ENCODE results near the gene KIF21B.

- TF ChIP-seq BACH1 (IDR thresholded peaks at IDR 0.05; ENCODE audit: low read length) (no peak), JUND (IDR thresholded peaks at IDR 0.05; ENCODE audit: low read length) (no peak), TCF12 (IDR thresholded peaks at IDR 0.05; ENCODE audit: low read depth, low read length) (no peak), TAF1 (IDR thresholded peaks at IDR 0.05; ENCODE audit: low read depth, low read length) (no peak), CTCF (IDR thresholded peaks at IDR 0.05; ENCODE audit: control extremely low read depth in 1 of 3, insufficient read depth in 1 of 3, low read depth in 1 of 3, low read length in 3 of 3) (no peak), POLR2A (IDR thresholded peaks at IDR 0.05; ENCODE audit: control extremely low read depth in 1 of 2, low read depth in 2 of 2, low read length in 2 of 2) (no peak), SP2 (IDR thresholded peaks at IDR 0.05; ENCODE audit: low read length) (no peak), SUZ12 (IDR thresholded peaks at IDR 0.05; ENCODE audit: low read length) (no peak), POLR2AphosphoS5 (IDR thresholded peaks at IDR 0.05; ENCODE audit: low read depth, low read length) (no peak), ZNF274 (IDR thresholded peaks at IDR 0.05; ENCODE audit: borderline replicate concordance, extremely low read depth, low read length) (no peak), EZH2 (IDR thresholded peaks at IDR 0.05; ENCODE audit: low read depth, low read length, severe bottlenecking) (no peak)
- TF ChIP-seq, protein P1, sequence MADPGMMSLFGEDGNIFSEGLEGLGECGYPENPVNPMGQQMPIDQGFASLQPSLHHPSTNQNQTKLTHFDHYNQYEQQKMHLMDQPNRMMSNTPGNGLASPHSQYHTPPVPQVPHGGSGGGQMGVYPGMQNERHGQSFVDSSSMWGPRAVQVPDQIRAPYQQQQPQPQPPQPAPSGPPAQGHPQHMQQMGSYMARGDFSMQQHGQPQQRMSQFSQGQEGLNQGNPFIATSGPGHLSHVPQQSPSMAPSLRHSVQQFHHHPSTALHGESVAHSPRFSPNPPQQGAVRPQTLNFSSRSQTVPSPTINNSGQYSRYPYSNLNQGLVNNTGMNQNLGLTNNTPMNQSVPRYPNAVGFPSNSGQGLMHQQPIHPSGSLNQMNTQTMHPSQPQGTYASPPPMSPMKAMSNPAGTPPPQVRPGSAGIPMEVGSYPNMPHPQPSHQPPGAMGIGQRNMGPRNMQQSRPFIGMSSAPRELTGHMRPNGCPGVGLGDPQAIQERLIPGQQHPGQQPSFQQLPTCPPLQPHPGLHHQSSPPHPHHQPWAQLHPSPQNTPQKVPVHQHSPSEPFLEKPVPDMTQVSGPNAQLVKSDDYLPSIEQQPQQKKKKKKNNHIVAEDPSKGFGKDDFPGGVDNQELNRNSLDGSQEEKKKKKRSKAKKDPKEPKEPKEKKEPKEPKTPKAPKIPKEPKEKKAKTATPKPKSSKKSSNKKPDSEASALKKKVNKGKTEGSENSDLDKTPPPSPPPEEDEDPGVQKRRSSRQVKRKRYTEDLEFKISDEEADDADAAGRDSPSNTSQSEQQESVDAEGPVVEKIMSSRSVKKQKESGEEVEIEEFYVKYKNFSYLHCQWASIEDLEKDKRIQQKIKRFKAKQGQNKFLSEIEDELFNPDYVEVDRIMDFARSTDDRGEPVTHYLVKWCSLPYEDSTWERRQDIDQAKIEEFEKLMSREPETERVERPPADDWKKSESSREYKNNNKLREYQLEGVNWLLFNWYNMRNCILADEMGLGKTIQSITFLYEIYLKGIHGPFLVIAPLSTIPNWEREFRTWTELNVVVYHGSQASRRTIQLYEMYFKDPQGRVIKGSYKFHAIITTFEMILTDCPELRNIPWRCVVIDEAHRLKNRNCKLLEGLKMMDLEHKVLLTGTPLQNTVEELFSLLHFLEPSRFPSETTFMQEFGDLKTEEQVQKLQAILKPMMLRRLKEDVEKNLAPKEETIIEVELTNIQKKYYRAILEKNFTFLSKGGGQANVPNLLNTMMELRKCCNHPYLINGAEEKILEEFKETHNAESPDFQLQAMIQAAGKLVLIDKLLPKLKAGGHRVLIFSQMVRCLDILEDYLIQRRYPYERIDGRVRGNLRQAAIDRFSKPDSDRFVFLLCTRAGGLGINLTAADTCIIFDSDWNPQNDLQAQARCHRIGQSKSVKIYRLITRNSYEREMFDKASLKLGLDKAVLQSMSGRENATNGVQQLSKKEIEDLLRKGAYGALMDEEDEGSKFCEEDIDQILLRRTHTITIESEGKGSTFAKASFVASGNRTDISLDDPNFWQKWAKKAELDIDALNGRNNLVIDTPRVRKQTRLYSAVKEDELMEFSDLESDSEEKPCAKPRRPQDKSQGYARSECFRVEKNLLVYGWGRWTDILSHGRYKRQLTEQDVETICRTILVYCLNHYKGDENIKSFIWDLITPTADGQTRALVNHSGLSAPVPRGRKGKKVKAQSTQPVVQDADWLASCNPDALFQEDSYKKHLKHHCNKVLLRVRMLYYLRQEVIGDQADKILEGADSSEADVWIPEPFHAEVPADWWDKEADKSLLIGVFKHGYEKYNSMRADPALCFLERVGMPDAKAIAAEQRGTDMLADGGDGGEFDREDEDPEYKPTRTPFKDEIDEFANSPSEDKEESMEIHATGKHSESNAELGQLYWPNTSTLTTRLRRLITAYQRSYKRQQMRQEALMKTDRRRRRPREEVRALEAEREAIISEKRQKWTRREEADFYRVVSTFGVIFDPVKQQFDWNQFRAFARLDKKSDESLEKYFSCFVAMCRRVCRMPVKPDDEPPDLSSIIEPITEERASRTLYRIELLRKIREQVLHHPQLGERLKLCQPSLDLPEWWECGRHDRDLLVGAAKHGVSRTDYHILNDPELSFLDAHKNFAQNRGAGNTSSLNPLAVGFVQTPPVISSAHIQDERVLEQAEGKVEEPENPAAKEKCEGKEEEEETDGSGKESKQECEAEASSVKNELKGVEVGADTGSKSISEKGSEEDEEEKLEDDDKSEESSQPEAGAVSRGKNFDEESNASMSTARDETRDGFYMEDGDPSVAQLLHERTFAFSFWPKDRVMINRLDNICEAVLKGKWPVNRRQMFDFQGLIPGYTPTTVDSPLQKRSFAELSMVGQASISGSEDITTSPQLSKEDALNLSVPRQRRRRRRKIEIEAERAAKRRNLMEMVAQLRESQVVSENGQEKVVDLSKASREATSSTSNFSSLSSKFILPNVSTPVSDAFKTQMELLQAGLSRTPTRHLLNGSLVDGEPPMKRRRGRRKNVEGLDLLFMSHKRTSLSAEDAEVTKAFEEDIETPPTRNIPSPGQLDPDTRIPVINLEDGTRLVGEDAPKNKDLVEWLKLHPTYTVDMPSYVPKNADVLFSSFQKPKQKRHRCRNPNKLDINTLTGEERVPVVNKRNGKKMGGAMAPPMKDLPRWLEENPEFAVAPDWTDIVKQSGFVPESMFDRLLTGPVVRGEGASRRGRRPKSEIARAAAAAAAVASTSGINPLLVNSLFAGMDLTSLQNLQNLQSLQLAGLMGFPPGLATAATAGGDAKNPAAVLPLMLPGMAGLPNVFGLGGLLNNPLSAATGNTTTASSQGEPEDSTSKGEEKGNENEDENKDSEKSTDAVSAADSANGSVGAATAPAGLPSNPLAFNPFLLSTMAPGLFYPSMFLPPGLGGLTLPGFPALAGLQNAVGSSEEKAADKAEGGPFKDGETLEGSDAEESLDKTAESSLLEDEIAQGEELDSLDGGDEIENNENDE (IDR thresholded peaks at IDR 0.05; ENCODE audit: insufficient replicate concordance, low read length) = no peak
These were observed 55.6 kb downstream of the KIF21B start for GRCh38 chr1:200967693-200968468.
